Measurements from ENCODE around the gene RNF223. TPM values are rescaled to one million over a fixed set of nuclear protein-coding genes. Genes with fewer than 3 reads are reported as not detected.
A peak's percentile ranks its signal among the peaks of the same experiment; 100 is the strongest.

Gene RNF223
- polyA plus RNA-seq, 2 of the 4 experiments (the other 2 are of a cell fraction): 0.08 TPM; not detected in 1

GRCh38 chr1:1115786-1116700 lies 41.9 kb upstream of the RNF223 start, which contains the start of gene C1orf159:
Gene C1orf159 (minus strand): TSS chr1:1116089. CDS start chr1:1091543, 24,546 bp downstream.
- WGBS (ENCODE audit: missing lambda C conversion rate): 0% methylated on average over 5 of the region's 128 CpGs
- peaks cover 3% of the 10 kb centered on the region; the same call in 1 of the 3 replicates for H3K4me1 ChIP-seq
- FAIRE-seq (no peak), ATAC-seq (peak; percentile 95 to 96), DNase-seq (ENCODE audit: low read depth in 1 of 2, low spot score in 1 of 2) (peak; percentile 90 to 95)
- no peaks in the 10 kb centered on the region for H3K9me3 ChIP-seq
- peak within 1 kb of the TSS; percentile 85 for H3K4me3 ChIP-seq
- TF ChIP-seq PHF8 (IDR thresholded peaks at IDR 0.05; ENCODE audit: borderline replicate concordance, low read depth) (peak; percentile 35; the same call in 1 of the 2 replicates), RAD21 (conservative IDR thresholded peaks at IDR 0.05 in 1 of 2, IDR thresholded peaks at IDR 0.05 in 1 of 2) (no peak), HOXB13 (CRISPR knock-in tag; IDR thresholded peaks at IDR 0.05; ENCODE audit: low read depth) (no peak), HEYL (CRISPR knock-in tag; IDR thresholded peaks at IDR 0.05) (no peak), HOXA7 (CRISPR knock-in tag; IDR thresholded peaks at IDR 0.05) (no peak), E2F6 (IDR thresholded peaks at IDR 0.05; ENCODE audit: borderline replicate concordance, low read depth) (peak; percentile 5; the same call in 1 of the 2 replicates), CEBPB (IDR thresholded peaks at IDR 0.05) (no peak), MYC (IDR thresholded peaks at IDR 0.05; ENCODE audit: borderline replicate concordance, low read length) (0 out of 2 replicates have a peak, but pooled peaks have one; percentile 60), EP300 (IDR thresholded peaks at IDR 0.05) (no peak), HOXB5 (CRISPR knock-in tag; IDR thresholded peaks at IDR 0.05) (no peak), NFE2L2 (conservative IDR thresholded peaks at IDR 0.05; ENCODE audit: low read length) (no peak), ZFP36 (IDR thresholded peaks at IDR 0.05; ENCODE audit: borderline replicate concordance, partially characterized antibody) (no peak), KDM5A (IDR thresholded peaks at IDR 0.05) (peak; percentile 17; the same call in 1 of the 2 replicates), JUN (IDR thresholded peaks at IDR 0.05) (peak in 1 of 2 experiments; percentile 53; a peak in 2 of 5 replicates), TP53 (CRISPR knock-in tag; IDR thresholded peaks at IDR 0.05) (no peak), RFX5 (IDR thresholded peaks at IDR 0.05) (no peak), JUNB (IDR thresholded peaks at IDR 0.05) (no peak), ZC3H11A (IDR thresholded peaks at IDR 0.05) (no peak), TFCP2L1 (CRISPR knock-in tag; IDR thresholded peaks at IDR 0.05) (no peak), BHLHE40 (IDR thresholded peaks at IDR 0.05; ENCODE audit: low read depth, low read length) (no peak), ZSCAN20 (CRISPR knock-in tag; IDR thresholded peaks at IDR 0.05) (no peak), CHD2 (IDR thresholded peaks at IDR 0.05; ENCODE audit: low read length, partially characterized antibody) (no peak)
- TF ChIP-seq, protein P1, sequence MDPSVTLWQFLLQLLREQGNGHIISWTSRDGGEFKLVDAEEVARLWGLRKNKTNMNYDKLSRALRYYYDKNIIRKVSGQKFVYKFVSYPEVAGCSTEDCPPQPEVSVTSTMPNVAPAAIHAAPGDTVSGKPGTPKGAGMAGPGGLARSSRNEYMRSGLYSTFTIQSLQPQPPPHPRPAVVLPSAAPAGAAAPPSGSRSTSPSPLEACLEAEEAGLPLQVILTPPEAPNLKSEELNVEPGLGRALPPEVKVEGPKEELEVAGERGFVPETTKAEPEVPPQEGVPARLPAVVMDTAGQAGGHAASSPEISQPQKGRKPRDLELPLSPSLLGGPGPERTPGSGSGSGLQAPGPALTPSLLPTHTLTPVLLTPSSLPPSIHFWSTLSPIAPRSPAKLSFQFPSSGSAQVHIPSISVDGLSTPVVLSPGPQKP (IDR thresholded peaks at IDR 0.05; ENCODE audit: low read depth, low read length): no peak
- TF ChIP-seq, protein P2, sequence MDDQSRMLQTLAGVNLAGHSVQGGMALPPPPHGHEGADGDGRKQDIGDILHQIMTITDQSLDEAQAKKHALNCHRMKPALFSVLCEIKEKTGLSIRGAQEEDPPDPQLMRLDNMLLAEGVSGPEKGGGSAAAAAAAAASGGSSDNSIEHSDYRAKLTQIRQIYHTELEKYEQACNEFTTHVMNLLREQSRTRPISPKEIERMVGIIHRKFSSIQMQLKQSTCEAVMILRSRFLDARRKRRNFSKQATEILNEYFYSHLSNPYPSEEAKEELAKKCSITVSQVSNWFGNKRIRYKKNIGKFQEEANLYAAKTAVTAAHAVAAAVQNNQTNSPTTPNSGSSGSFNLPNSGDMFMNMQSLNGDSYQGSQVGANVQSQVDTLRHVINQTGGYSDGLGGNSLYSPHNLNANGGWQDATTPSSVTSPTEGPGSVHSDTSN (IDR thresholded peaks at IDR 0.05): no peak
- TF ChIP-seq, protein P3, sequence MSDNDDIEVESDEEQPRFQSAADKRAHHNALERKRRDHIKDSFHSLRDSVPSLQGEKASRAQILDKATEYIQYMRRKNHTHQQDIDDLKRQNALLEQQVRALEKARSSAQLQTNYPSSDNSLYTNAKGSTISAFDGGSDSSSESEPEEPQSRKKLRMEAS (IDR thresholded peaks at IDR 0.05): peak; percentile 51
- TF ChIP-seq, protein P4, sequence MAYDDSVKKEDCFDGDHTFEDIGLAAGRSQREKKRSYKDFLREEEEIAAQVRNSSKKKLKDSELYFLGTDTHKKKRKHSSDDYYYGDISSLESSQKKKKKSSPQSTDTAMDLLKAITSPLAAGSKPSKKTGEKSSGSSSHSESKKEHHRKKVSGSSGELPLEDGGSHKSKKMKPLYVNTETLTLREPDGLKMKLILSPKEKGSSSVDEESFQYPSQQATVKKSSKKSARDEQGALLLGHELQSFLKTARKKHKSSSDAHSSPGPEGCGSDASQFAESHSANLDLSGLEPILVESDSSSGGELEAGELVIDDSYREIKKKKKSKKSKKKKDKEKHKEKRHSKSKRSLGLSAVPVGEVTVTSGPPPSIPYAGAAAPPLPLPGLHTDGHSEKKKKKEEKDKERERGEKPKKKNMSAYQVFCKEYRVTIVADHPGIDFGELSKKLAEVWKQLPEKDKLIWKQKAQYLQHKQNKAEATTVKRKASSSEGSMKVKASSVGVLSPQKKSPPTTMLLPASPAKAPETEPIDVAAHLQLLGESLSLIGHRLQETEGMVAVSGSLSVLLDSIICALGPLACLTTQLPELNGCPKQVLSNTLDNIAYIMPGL (CRISPR knock-in tag; IDR thresholded peaks at IDR 0.05; ENCODE audit: borderline replicate concordance): no peak
- TF ChIP-seq, protein P5, sequence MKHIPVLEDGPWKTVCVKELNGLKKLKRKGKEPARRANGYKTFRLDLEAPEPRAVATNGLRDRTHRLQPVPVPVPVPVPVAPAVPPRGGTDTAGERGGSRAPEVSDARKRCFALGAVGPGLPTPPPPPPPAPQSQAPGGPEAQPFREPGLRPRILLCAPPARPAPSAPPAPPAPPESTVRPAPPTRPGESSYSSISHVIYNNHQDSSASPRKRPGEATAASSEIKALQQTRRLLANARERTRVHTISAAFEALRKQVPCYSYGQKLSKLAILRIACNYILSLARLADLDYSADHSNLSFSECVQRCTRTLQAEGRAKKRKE (CRISPR knock-in tag; IDR thresholded peaks at IDR 0.05; ENCODE audit: low read depth): no peak
- ChIA-PET CTCF (no interaction called here), POLR2A (interaction anchor here (0.6 kb wide), 1 partner anchor 155 kb away, joined by 5 read pairs; no protein-coding TSS in a partner anchor)
- H3K4me2 ChIP-seq: peak within 1 kb of the TSS; percentile 86
- H3K27ac ChIP-seq: peak within 1 kb of the TSS; percentile 84 to 88
